GM12801 (cell line): Measurements from ENCODE around the gene DGKG.

Experiments used
- TF ChIP-seq, protein P1 (sequence below): IDR thresholded peaks from one replicate; pipeline ENCODE4 v1.5.1; 2011; ENCODE audit warnings: control low read depth; ENCODE audit not compliant: insufficient read length; ENCODE audit errors: extremely low read depth

The DGKG gene

GRCh38 chr3:186316666-186317260, 45.3 kb downstream of the DGKG start:
- TF ChIP-seq, protein P1, sequence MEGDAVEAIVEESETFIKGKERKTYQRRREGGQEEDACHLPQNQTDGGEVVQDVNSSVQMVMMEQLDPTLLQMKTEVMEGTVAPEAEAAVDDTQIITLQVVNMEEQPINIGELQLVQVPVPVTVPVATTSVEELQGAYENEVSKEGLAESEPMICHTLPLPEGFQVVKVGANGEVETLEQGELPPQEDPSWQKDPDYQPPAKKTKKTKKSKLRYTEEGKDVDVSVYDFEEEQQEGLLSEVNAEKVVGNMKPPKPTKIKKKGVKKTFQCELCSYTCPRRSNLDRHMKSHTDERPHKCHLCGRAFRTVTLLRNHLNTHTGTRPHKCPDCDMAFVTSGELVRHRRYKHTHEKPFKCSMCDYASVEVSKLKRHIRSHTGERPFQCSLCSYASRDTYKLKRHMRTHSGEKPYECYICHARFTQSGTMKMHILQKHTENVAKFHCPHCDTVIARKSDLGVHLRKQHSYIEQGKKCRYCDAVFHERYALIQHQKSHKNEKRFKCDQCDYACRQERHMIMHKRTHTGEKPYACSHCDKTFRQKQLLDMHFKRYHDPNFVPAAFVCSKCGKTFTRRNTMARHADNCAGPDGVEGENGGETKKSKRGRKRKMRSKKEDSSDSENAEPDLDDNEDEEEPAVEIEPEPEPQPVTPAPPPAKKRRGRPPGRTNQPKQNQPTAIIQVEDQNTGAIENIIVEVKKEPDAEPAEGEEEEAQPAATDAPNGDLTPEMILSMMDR = no peak

GRCh38 chr3:186315581-186316354, 46.3 kb downstream of the DGKG start:
- TF ChIP-seq, protein P1 = no peak

- TF ChIP-seq, protein P1 = no peak
These were observed 47.1 kb downstream of the DGKG start for GRCh38 chr3:186314896-186315295.

- TF ChIP-seq, protein P1 = no peak
These were observed 50.6 kb downstream of the DGKG start for GRCh38 chr3:186311441-186311840.

DNA sequence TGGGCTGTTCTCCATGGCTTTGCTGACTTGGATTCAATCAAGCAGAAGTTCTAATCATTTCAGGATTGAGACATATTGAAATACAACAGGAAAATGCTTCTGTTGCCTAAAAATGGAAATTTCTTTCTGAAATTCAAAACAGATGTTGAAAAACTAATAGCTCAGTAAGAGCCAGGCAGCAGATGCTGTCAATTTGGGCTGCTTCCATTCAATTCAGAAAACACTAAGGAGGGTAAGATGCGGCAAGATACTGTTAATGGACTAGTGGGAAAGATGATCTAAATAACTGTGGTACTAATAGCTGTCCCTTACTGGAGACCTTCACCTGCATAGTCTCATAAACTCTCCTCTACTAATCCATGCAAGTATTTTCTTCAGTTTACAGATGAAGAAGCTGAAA, 53.5 kb downstream of the DGKG start:
- TF ChIP-seq, protein P1 = no peak

- TF ChIP-seq, protein P1 = no peak
These were observed 54.3 kb downstream of the DGKG start for GRCh38 chr3:186307594-186308221.

DNA sequence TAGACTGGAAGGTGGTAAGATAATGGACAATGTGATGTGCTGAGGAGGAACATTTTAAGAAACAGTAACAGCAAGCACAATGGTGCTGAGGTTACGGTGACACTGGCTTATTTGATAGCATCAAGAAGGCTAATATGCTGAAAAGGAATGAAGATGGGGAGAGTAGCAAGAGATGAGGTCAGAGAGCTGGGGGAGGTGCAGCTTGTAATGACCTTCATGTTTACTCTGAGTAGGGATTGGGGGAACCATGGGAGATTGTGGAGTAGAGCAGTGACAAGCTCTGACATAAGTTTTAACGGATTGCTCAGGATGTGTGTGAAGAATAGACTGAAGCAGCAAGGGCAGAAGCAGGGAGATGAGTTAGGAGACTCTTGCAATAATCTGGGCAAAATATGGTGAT, 56.7 kb downstream of the DGKG start:
- TF ChIP-seq, protein P1 = no peak
